ENCODE results near the gene BHLHE40. TPM values are rescaled to one million over a fixed set of nuclear protein-coding genes. Genes with fewer than 3 reads are reported as not detected.

BHLHE40 gene
- total and polyA plus RNA-seq, 2 experiments from 2014 or later = 67.1 to 116 TPM

GRCh38 chr3:4976109-4976508 is 3.1 kb upstream of the BHLHE40 start:
- TF ChIP-seq EZH2 (IDR thresholded peaks at IDR 0.05; ENCODE audit: borderline replicate concordance) (no peak), EZH2phosphoT487 (IDR thresholded peaks at IDR 0.05; ENCODE audit: low read depth, severe bottlenecking, unreplicated experiment) (no peak), CTCF (IDR thresholded peaks at IDR 0.05; ENCODE audit: poor library complexity) (peak; percentile 57)
- Histone ChIP-seq H3K4me2 (no peak overlapping the region), H3K4me3 (no peak overlapping the region), H4K20me1 (ENCODE audit: insufficient read depth, poor library complexity, severe bottlenecking) (no peaks in the 10 kb centered on the region), H3K9me2 (replicated peaks; ENCODE audit: insufficient read depth) (no peaks in the 10 kb centered on the region), H3K79me2 (peaks cover 5% of the 10 kb centered on the region), H2AFZ (no peak overlapping the region), H3K27ac (no peak overlapping the region), H3K4me1 (ENCODE audit: insufficient read depth) (peaks cover 8% of the 10 kb centered on the region), H3K36me3 (replicated peaks; ENCODE audit: insufficient read depth, low read depth) (no peaks in the 10 kb centered on the region), H3K9me3 (ENCODE audit: low read depth) (no peaks in the 10 kb centered on the region), H3K27me3 (no peaks in the 10 kb centered on the region)
- WGBS (ENCODE audit: low lambda C conversion rate, missing lambda C conversion rate) = 60% methylated on average over 4 of the region's 4 CpGs
- peak; percentile 72 for DNase-seq (ENCODE audit: low spot score)

- Histone ChIP-seq H3K4me3 (peak overlapping the region; percentile 28), H3K4me1 (ENCODE audit: insufficient read depth) (peaks cover 8% of the 10 kb centered on the region), H2AFZ (peak overlapping the region; percentile 29), H3K9me2 (replicated peaks; ENCODE audit: insufficient read depth) (no peaks in the 10 kb centered on the region), H4K20me1 (ENCODE audit: insufficient read depth, poor library complexity, severe bottlenecking) (peaks cover 3% of the 10 kb centered on the region), H3K27ac (peak overlapping the region; percentile 94), H3K9me3 (ENCODE audit: low read depth) (no peaks in the 10 kb centered on the region), H3K27me3 (no peaks in the 10 kb centered on the region), H3K79me2 (peaks cover 14% of the 10 kb centered on the region), H3K36me3 (replicated peaks; ENCODE audit: insufficient read depth, low read depth) (no peaks in the 10 kb centered on the region), H3K4me2 (peak overlapping the region; percentile 77)
- TF ChIP-seq EZH2phosphoT487 (IDR thresholded peaks at IDR 0.05; ENCODE audit: low read depth, severe bottlenecking, unreplicated experiment) = no peak
- peak; percentile 33 for TF ChIP-seq CTCF (IDR thresholded peaks at IDR 0.05; ENCODE audit: poor library complexity)
- peak; percentile 90 for DNase-seq (ENCODE audit: low spot score)
- WGBS (ENCODE audit: low lambda C conversion rate, missing lambda C conversion rate) = 24% methylated on average over 35 of the region's 35 CpGs
Measured at GRCh38 chr3:4977001-4977852, 2.0 kb upstream of the BHLHE40 start.

GRCh38 chr3:4977853-4978203 is 1.4 kb upstream of the BHLHE40 start:
- 2% methylated on average over 13 of the region's 13 CpGs for WGBS (ENCODE audit: low lambda C conversion rate, missing lambda C conversion rate)
- TF ChIP-seq EZH2 (IDR thresholded peaks at IDR 0.05; ENCODE audit: borderline replicate concordance) = no peak
- no peak for TF ChIP-seq EZH2phosphoT487 (IDR thresholded peaks at IDR 0.05; ENCODE audit: low read depth, severe bottlenecking, unreplicated experiment)
- TF ChIP-seq CTCF (IDR thresholded peaks at IDR 0.05; ENCODE audit: poor library complexity) = no peak
- Histone ChIP-seq H3K4me1 (ENCODE audit: insufficient read depth) (peaks cover 8% of the 10 kb centered on the region), H3K27me3 (no peaks in the 10 kb centered on the region), H3K79me2 (peaks cover 19% of the 10 kb centered on the region), H2AFZ (peak overlapping the region; percentile 13), H3K4me2 (peak overlapping the region; percentile 77), H4K20me1 (ENCODE audit: insufficient read depth, poor library complexity, severe bottlenecking) (peaks cover 6% of the 10 kb centered on the region), H3K9me2 (replicated peaks; ENCODE audit: insufficient read depth) (no peaks in the 10 kb centered on the region), H3K27ac (peak overlapping the region; percentile 94), H3K9me3 (ENCODE audit: low read depth) (no peaks in the 10 kb centered on the region), H3K4me3 (peak overlapping the region; percentile 28), H3K36me3 (replicated peaks; ENCODE audit: insufficient read depth, low read depth) (no peaks in the 10 kb centered on the region)
- DNase-seq (ENCODE audit: low spot score) = no peak
